PC-9 (cell line): ENCODE results near the gene ALX4.

ENCODE experiments used
- EZH2 ChIP-seq: fragments of 200-600 bp; sonication (generic); IDR thresholded peaks from 2 replicates; pipeline ENCODE4 v1.8.0; 2017; ENCODE audit warnings: antibody characterized with exemption, low read depth
- TF ChIP-seq, protein P1 (sequence below): fragments of 200-600 bp; sonication (generic); conservative IDR thresholded peaks from 2 replicates; pipeline ENCODE4 v1.6.1; 2017; ENCODE audit warnings: mixed run types, antibody characterized with exemption, mild to moderate bottlenecking, moderate library complexity

DNA sequence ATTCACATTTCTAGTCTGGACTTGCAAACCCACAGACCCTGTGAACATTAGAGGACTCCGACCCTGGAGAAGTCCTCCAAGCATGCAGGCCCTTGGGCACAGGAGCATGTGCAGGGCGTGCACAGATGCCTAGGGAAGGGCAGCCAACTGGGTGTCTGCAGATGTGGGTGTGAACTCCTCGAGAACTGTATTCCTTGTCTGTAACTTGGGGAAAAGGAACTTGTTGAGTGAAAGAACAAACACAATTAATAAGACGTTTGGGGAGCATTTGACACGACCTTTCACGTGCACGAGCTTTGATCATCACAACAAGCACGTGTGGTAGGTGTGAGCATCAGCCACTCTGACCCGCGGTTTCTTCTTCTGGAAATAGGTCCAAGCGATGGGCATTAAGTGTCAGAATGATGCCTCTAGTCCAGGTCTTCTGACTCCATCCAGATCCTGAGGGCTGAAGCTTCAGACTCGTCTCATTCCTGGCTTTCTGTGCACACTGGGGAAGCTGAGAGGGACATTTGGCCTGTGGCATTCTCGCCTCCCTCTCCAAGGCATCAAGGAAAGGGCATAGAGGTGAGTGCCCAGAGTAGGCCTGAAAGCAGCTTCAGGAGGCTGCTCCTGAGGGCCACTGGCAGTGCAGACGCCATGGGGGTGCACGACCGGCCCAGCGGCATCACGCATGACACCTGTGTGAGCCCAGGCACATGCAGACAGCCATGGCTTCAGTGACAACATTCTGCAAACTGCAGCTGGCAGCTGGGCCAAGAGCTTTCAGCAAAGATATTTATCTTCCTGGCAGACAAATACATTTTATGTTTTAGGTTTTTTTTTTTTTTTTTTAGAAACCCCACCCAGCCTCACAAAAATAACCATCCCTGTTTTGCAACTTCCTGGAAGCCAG lies 32.5 kb downstream of the ALX4 start:
- TF ChIP-seq, protein P1, sequence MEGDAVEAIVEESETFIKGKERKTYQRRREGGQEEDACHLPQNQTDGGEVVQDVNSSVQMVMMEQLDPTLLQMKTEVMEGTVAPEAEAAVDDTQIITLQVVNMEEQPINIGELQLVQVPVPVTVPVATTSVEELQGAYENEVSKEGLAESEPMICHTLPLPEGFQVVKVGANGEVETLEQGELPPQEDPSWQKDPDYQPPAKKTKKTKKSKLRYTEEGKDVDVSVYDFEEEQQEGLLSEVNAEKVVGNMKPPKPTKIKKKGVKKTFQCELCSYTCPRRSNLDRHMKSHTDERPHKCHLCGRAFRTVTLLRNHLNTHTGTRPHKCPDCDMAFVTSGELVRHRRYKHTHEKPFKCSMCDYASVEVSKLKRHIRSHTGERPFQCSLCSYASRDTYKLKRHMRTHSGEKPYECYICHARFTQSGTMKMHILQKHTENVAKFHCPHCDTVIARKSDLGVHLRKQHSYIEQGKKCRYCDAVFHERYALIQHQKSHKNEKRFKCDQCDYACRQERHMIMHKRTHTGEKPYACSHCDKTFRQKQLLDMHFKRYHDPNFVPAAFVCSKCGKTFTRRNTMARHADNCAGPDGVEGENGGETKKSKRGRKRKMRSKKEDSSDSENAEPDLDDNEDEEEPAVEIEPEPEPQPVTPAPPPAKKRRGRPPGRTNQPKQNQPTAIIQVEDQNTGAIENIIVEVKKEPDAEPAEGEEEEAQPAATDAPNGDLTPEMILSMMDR, result no peak
- no peak for TF ChIP-seq EZH2
